Panc1 (cell line): ENCODE data around the gene ATP8B1. TPM values are rescaled to one million over a fixed set of nuclear protein-coding genes. Genes with fewer than 3 reads are reported as not detected.

ENCODE experiments used
- ATAC-seq: fragments of 200-7000 bp; cut with Tn5 transposase; 2 replicates; pipeline ENCODE4 v1.9.1; 2020; ENCODE audit warnings: mild to moderate bottlenecking, moderate library complexity
- BruUV-seq: library from RNA; stranded (reverse); fragments of 400-500 nt; replicated peaks from 2 replicates; lab custom pipeline; 2021; lab: Mats Ljungman, UMichigan
- CTCF ChIA-PET: fragments of 300-600 bp; sonication (Branson Sonifier 250); formaldehyde crosslinking; loops from one replicate; lab custom pipeline; 2022; ENCODE audit warnings: antibody characterized with exemption; lab: Charles Lee
- POLR2A ChIA-PET: fragments of 300-600 bp; sonication (Branson Sonifier 250); formaldehyde crosslinking; loops from one replicate; lab custom pipeline; 2022; ENCODE audit warnings: antibody characterized with exemption; lab: Charles Lee
- DNase-seq: peaks from one replicate; pipeline ENCODE4 v3.0.0-alpha.2; 2010; ENCODE audit warnings: low read depth, low spot score
- H3K27ac ChIP-seq: 2 replicates; pipeline ENCODE4 v1.5.1; 2011; ENCODE audit warnings: mild to moderate bottlenecking, low read length, inconsistent platforms
- H3K27me3 ChIP-seq: fragments of 200-500 bp; sonication (Bioruptor generic); 2 replicates; pipeline ENCODE4 v1.6.0; 2014; ENCODE audit warnings: low read length, inconsistent platforms; ENCODE audit not compliant: control insufficient read depth, insufficient read depth
- H3K36me3 ChIP-seq: fragments of 200-500 bp; sonication (Bioruptor generic); 2 replicates; pipeline ENCODE4 v1.5.1; 2014; ENCODE audit warnings: inconsistent platforms, mild to moderate bottlenecking, low read length, moderate library complexity; ENCODE audit not compliant: control insufficient read depth, insufficient read depth
- H3K4me1 ChIP-seq: 2 replicates; pipeline ENCODE4 v1.5.1; 2011; ENCODE audit warnings: inconsistent platforms, mild to moderate bottlenecking, low read length, moderate library complexity; ENCODE audit not compliant: control insufficient read depth, insufficient read depth
- H3K4me3 ChIP-seq, 2 experiments: 2 replicates each; pipeline ENCODE4 v1.5.1; 2011 to 2012; ENCODE audit warnings: low read depth in 2 of 2, low read length in 2 of 2, mild to moderate bottlenecking in 2 of 2, inconsistent platforms in 1 of 2, moderate library complexity in 1 of 2
- H3K9me3 ChIP-seq: fragments of 200-500 bp; sonication (Bioruptor generic); 2 replicates; pipeline ENCODE4 v1.5.1; 2014; ENCODE audit warnings: low read depth, mild to moderate bottlenecking, inconsistent platforms, low read length, moderate library complexity; ENCODE audit not compliant: control insufficient read depth, insufficient read depth
- POLR2AphosphoS5 ChIP-seq: IDR thresholded peaks from 2 replicates; pipeline ENCODE4 v1.6.1; 2012; ENCODE audit warnings: mild to moderate bottlenecking, low read depth, low read length, moderate library complexity
- SIN3A ChIP-seq: IDR thresholded peaks from 2 replicates; pipeline ENCODE4 v1.6.1; 2012; ENCODE audit warnings: low read depth, mild to moderate bottlenecking, low read length, moderate library complexity, borderline replicate concordance; ENCODE audit not compliant: insufficient read depth
- TCF7L2 ChIP-seq: IDR thresholded peaks from 2 replicates; pipeline ENCODE4 v1.6.1; 2011; ENCODE audit warnings: mild to moderate bottlenecking, low read depth, low read length, inconsistent platforms
- in situ Hi-C: cut with HindIII; loops from 2 replicates; pipeline ENCODE4 v1.10.0; 2016; ENCODE audit warnings: low sequenced_read_pairs, low pct_unique_long_range_greater_than_20kb
- intact Hi-C: fragments of 100-400 bp; cut with micrococcal nuclease; formaldehyde crosslinking; loops from one replicate; pipeline ENCODE4 v1.10.0; 2022; ENCODE audit not compliant: unreplicated experiment
- total RNA-seq: library from RNA; stranded (reverse); gene quantifications from one replicate; pipeline ENCODE4 v1.2.1, GENCODE V29; 2021; ENCODE audit not compliant: unreplicated experiment
- TF ChIP-seq, protein P1 (sequence below), 2 experiments: IDR thresholded peaks; 2 replicates each; pipeline ENCODE4 v1.6.1; 2011 to 2012; ENCODE audit warnings: low read depth in 2 of 2, control low read depth in 1 of 2, low read length in 1 of 2, mild to moderate bottlenecking in 1 of 2, moderate library complexity in 1 of 2; ENCODE audit not compliant: insufficient read depth in 1 of 2
- TF ChIP-seq, protein P2 (sequence below): fragments of 450-650 bp; IDR thresholded peaks from 2 replicates; pipeline ENCODE4 v1.5.1; 2017; ENCODE audit warnings: mild to moderate bottlenecking

ATP8B1 gene
- total RNA-seq, 1 experiment from 2014 or later, result 12.5 TPM

DNA sequence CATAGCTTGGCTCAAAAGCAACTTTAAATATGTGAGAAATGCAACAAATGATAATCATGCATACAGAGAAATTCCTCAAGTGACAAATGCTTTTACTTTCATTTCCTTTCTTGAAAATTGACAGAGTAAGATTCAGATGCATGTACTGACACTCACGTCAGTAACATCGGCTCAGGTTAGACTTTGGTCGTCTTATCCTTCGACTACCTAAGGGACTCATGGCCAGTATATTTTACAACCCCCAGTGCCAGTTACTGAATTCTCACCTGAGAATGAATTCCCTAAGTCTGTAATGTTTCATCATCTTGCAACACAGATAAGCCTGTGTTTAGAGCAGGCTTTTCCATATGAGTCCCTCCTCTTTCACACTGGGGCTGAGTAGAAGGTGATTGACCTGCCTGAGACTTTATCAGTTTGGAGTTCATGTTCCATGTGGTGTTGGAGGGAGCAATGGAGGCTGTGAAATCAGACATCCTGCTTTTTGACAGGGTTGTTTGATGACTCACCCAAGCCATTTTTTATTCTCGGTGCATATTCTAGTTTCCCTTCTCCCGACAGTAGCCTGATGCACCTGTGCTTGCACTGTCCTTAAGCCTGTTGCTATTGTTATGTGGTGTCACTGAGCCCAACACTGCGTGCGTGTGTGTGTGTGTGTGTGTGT lies 30.5 kb upstream of the ATP8B1 start:
- H3K27ac ChIP-seq, result no peak overlapping the region
- no peak overlapping the region for H3K4me3 ChIP-seq
- in situ Hi-C loops, result no loop called here
- POLR2A ChIA-PET, result no interaction called here
- H3K4me1 ChIP-seq, result no peaks in the 10 kb centered on the region
- CTCF ChIA-PET, result no interaction called here
- intact Hi-C loops, result no loop called here
- TF ChIP-seq, protein P1, sequence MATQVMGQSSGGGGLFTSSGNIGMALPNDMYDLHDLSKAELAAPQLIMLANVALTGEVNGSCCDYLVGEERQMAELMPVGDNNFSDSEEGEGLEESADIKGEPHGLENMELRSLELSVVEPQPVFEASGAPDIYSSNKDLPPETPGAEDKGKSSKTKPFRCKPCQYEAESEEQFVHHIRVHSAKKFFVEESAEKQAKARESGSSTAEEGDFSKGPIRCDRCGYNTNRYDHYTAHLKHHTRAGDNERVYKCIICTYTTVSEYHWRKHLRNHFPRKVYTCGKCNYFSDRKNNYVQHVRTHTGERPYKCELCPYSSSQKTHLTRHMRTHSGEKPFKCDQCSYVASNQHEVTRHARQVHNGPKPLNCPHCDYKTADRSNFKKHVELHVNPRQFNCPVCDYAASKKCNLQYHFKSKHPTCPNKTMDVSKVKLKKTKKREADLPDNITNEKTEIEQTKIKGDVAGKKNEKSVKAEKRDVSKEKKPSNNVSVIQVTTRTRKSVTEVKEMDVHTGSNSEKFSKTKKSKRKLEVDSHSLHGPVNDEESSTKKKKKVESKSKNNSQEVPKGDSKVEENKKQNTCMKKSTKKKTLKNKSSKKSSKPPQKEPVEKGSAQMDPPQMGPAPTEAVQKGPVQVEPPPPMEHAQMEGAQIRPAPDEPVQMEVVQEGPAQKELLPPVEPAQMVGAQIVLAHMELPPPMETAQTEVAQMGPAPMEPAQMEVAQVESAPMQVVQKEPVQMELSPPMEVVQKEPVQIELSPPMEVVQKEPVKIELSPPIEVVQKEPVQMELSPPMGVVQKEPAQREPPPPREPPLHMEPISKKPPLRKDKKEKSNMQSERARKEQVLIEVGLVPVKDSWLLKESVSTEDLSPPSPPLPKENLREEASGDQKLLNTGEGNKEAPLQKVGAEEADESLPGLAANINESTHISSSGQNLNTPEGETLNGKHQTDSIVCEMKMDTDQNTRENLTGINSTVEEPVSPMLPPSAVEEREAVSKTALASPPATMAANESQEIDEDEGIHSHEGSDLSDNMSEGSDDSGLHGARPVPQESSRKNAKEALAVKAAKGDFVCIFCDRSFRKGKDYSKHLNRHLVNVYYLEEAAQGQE (IDR thresholded peaks at IDR 0.05; ENCODE audit: insufficient read depth in 1 of 2, low read depth in 2 of 2, low read length in 1 of 2), result no peak
- DNase-seq (no peak), ATAC-seq (no peak)
- no TSS peak for BruUV-seq
- no peaks in the 10 kb centered on the region for H3K27me3 ChIP-seq
- no peaks in the 10 kb centered on the region for H3K9me3 ChIP-seq
- no peaks in the 10 kb centered on the region for H3K36me3 ChIP-seq

DNA sequence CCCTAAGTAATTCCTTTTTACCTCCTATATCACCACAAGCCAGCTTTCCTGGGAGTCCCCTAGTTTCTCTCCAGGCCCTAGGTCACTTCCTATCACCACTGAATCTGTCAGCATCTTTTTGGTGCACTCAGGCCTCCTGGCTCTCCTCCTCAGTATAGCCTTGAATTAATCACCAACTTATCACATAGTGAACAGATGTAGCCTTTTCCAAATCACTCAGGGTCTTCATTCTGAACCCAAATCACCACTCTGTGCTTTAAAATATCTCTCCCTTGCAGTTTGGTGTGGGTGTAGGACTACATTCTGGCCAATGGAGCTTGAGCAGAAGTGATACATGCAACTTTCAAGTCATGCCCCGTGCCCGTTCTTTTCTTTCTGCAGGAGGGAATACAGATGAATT lies 29.6 kb upstream of the ATP8B1 start:
- in situ Hi-C loops (no loop called here), intact Hi-C loops (no loop called here)
- no peak for ATAC-seq
- H3K4me3 ChIP-seq, result no peak overlapping the region
- DNase-seq, result no peak
- BruUV-seq, result no TSS peak
- no peaks in the 10 kb centered on the region for H3K36me3 ChIP-seq
- CTCF ChIA-PET, result no interaction called here
- no peak overlapping the region for H3K27ac ChIP-seq
- H3K4me1 ChIP-seq, result no peaks in the 10 kb centered on the region
- H3K27me3 ChIP-seq, result no peaks in the 10 kb centered on the region
- no peaks in the 10 kb centered on the region for H3K9me3 ChIP-seq
- no peak for TF ChIP-seq TCF7L2
- TF ChIP-seq, protein P1 (IDR thresholded peaks at IDR 0.05; ENCODE audit: insufficient read depth in 1 of 2, low read depth in 2 of 2, low read length in 1 of 2), result no peak
- TF ChIP-seq, protein P2, sequence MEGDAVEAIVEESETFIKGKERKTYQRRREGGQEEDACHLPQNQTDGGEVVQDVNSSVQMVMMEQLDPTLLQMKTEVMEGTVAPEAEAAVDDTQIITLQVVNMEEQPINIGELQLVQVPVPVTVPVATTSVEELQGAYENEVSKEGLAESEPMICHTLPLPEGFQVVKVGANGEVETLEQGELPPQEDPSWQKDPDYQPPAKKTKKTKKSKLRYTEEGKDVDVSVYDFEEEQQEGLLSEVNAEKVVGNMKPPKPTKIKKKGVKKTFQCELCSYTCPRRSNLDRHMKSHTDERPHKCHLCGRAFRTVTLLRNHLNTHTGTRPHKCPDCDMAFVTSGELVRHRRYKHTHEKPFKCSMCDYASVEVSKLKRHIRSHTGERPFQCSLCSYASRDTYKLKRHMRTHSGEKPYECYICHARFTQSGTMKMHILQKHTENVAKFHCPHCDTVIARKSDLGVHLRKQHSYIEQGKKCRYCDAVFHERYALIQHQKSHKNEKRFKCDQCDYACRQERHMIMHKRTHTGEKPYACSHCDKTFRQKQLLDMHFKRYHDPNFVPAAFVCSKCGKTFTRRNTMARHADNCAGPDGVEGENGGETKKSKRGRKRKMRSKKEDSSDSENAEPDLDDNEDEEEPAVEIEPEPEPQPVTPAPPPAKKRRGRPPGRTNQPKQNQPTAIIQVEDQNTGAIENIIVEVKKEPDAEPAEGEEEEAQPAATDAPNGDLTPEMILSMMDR, result no peak
- no peak for TF ChIP-seq POLR2AphosphoS5
- no peak for TF ChIP-seq SIN3A
- POLR2A ChIA-PET, result no interaction called here
